Lung (tissue), 12 donors: ENCODE measurements around the gene SH3BP2. TPM values are rescaled to one million over a fixed set of nuclear protein-coding genes. Genes with fewer than 3 reads are reported as not detected.
A peak's percentile ranks its signal among the peaks of the same experiment; 100 is the strongest.

Experiments
- ATAC-seq: fragments of 200-7000 bp; cut with Tn5 transposase; one replicate; pipeline ENCODE4 v1.9.1; 2020; ENCODE audit warnings: moderate number of reproducible peaks; ENCODE audit not compliant: insufficient read depth, low FRiP score
- DNase-seq, 3 donors: peaks; one replicate each; pipeline ENCODE4 v3.0.0-alpha.2; 2013 to 2017
- H3K27ac ChIP-seq, 2 donors: one replicate each; pipeline ENCODE4 v1.5.1; 2013; ENCODE audit warnings: mild to moderate bottlenecking in 2 of 2, moderate library complexity in 2 of 2, control low read depth in 1 of 2, inconsistent platforms in 1 of 2, low read depth in 1 of 2, low read length in 1 of 2
- H3K27me3 ChIP-seq, 3 donors: one replicate each; pipeline ENCODE4 v1.5.1; 2013; ENCODE audit warnings: low read length in 2 of 3; ENCODE audit not compliant: control insufficient read depth in 3 of 3, insufficient read depth in 3 of 3
- H3K36me3 ChIP-seq, 4 donors: one replicate each; pipeline ENCODE4 v1.5.1; 2013; ENCODE audit warnings: low read length in 4 of 4, mild to moderate bottlenecking in 1 of 4, moderate library complexity in 1 of 4; ENCODE audit not compliant: control insufficient read depth in 4 of 4, insufficient read depth in 4 of 4
- H3K4me1 ChIP-seq, 5 donors: one replicate each; pipeline ENCODE4 v1.5.1; 2013; ENCODE audit warnings: low read length in 5 of 5, mild to moderate bottlenecking in 2 of 5, moderate library complexity in 1 of 5; ENCODE audit not compliant: control insufficient read depth in 5 of 5, insufficient read depth in 5 of 5
- H3K4me3 ChIP-seq: one replicate; pipeline ENCODE4 v1.5.1; 2013; ENCODE audit warnings: mild to moderate bottlenecking, control low read depth, moderate library complexity
- H3K9ac ChIP-seq, 2 donors: one replicate each; pipeline ENCODE4 v1.5.1; 2013; ENCODE audit warnings: low read length in 2 of 2, control low read depth in 1 of 2; ENCODE audit not compliant: insufficient read depth in 1 of 2
- H3K9me3 ChIP-seq, 4 donors: one replicate each; pipeline ENCODE4 v1.5.1; 2013; ENCODE audit warnings: low read length in 3 of 4, mild to moderate bottlenecking in 1 of 4, moderate library complexity in 1 of 4; ENCODE audit not compliant: control insufficient read depth in 4 of 4, insufficient read depth in 3 of 4
- WGBS, 2 donors: extraction: QIAGEN DNeasy Blood & Tissue Kit; methylation state at CpG; one replicate each; pipeline ENCODE4 v1.1.7; 2013; 5-methylcytosine and 5-hydroxymethylcytosine counted together
- polyA plus RNA-seq, 2 donors: library from polyadenylated mRNA; stranded (reverse); fragments of 200-250 nt; gene quantifications; one replicate each; pipeline ENCODE4 v1.2.1, GENCODE V29; 2013
- total RNA-seq, 2 donors: library from RNA; depleted of rRNA in 1 of 2; stranded (reverse); fragments of >200 nt in 1 of 2; gene quantifications; one replicate each; pipeline ENCODE4 v1.2.1, GENCODE V29; 2014 to 2021
- TF ChIP-seq, protein P1 (sequence below): IDR thresholded peaks from 2 replicates; pipeline ENCODE4 v1.5.1; 2012; ENCODE audit warnings: mild to moderate bottlenecking; ENCODE audit errors: control extremely low read depth, extremely low read depth
- donor health status: control.
- donor health status: control.
- donor health status: Bipolar disorder and iron deficiency.
- donor health status: healthy.
- donor health status: DM: yes; HTN: yes; CAD: no.

Gene SH3BP2
- total and polyA plus RNA-seq, 4 donors: 49.9 to 117 (median 79.8) TPM

DNA sequence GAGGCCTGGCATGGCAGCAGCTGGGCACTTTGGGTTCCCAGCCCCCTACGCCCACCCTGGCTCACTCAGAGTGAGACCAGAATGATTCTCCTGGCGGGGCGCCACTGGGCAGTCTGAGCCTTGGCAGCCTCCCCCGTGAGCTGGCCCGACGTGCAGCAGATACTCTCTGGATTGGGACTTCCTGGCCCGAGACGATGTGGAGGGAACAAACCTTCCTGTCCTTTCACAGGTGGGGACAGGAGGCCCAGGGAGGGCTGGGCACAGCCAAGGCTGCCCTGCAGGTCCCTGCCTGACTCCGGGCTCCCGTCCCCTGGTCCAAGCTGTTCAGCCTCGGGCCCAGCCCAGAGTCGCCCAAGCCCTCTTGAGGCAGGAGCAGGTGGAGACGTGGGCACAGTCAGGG is 32.9 kb downstream of the SH3BP2 start:
- DNase-seq: no peak
- Histone ChIP-seq H3K4me3 (no peak overlapping the region), H3K9ac (no peak overlapping the region), H3K27ac (no peak overlapping the region), H3K9me3 (no peaks in the 10 kb centered on the region), H3K36me3 (peaks cover 4 to 84% (median 14%) of the 10 kb centered on the region in 4 donors), H3K4me1 (peaks cover 0 to 2% (median 0%) of the 10 kb centered on the region in 5 donors), H3K27me3 (no peaks in the 10 kb centered on the region)
- WGBS, 2 donors: 85 to 97% methylated on average over 13 of the region's 13 CpGs
- TF ChIP-seq, protein P1, sequence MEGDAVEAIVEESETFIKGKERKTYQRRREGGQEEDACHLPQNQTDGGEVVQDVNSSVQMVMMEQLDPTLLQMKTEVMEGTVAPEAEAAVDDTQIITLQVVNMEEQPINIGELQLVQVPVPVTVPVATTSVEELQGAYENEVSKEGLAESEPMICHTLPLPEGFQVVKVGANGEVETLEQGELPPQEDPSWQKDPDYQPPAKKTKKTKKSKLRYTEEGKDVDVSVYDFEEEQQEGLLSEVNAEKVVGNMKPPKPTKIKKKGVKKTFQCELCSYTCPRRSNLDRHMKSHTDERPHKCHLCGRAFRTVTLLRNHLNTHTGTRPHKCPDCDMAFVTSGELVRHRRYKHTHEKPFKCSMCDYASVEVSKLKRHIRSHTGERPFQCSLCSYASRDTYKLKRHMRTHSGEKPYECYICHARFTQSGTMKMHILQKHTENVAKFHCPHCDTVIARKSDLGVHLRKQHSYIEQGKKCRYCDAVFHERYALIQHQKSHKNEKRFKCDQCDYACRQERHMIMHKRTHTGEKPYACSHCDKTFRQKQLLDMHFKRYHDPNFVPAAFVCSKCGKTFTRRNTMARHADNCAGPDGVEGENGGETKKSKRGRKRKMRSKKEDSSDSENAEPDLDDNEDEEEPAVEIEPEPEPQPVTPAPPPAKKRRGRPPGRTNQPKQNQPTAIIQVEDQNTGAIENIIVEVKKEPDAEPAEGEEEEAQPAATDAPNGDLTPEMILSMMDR: no peak
- no peak for ATAC-seq

DNA sequence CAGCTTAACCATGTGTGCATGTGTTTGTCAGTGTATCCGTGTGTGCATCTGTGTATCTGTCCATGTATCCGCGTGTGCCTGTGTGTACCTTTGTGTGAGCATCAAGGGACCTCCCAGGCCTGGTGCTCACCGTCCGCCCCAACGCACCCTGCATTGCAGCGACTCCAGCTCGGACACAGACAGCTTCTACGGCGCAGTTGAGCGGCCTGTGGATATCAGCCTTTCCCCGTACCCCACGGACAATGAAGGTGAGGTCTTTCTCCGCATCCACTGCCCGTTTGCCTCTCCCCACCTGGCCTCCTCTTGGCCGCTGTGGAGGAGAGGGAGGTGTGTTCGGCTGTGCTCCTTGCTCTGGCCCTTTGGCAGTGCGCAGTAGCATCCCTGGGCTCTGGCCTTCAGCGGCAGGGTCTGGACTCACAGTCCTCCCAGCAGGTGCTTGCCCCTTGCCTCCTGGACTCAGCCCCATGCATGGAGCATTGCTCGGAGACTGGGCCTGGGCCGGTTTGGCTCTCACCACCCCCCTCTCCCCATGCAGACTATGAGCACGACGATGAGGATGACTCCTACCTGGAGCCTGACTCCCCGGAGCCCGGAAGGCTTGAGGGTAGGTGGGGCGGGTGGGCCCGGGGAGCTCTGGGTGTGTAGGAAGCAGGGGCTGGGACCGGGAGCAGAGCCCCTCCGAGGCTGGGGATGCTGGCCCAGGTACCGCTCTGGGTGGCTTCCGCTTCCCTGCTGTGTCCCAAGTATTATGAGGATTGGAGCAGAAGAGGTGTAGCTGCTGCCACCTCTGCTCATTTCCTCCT is 34.4 kb downstream of the SH3BP2 start:
- H3K4me3 ChIP-seq: no peak overlapping the region
- H3K36me3 ChIP-seq: peaks cover 8 to 88% (median 20%) of the 10 kb centered on the region in 4 donors
- no peak overlapping the region for H3K27ac ChIP-seq
- DNase-seq: no peak
- H3K27me3 ChIP-seq: no peaks in the 10 kb centered on the region
- ATAC-seq: no peak
- TF ChIP-seq, protein P1: no peak
- peaks cover 0 to 2% (median 0%) of the 10 kb centered on the region in 5 donors for H3K4me1 ChIP-seq
- H3K9ac ChIP-seq: no peak overlapping the region
- H3K9me3 ChIP-seq: no peaks in the 10 kb centered on the region
- 92 to 95% methylated on average over 28 to 31 of the region's 31 CpGs for WGBS, 2 donors

DNA sequence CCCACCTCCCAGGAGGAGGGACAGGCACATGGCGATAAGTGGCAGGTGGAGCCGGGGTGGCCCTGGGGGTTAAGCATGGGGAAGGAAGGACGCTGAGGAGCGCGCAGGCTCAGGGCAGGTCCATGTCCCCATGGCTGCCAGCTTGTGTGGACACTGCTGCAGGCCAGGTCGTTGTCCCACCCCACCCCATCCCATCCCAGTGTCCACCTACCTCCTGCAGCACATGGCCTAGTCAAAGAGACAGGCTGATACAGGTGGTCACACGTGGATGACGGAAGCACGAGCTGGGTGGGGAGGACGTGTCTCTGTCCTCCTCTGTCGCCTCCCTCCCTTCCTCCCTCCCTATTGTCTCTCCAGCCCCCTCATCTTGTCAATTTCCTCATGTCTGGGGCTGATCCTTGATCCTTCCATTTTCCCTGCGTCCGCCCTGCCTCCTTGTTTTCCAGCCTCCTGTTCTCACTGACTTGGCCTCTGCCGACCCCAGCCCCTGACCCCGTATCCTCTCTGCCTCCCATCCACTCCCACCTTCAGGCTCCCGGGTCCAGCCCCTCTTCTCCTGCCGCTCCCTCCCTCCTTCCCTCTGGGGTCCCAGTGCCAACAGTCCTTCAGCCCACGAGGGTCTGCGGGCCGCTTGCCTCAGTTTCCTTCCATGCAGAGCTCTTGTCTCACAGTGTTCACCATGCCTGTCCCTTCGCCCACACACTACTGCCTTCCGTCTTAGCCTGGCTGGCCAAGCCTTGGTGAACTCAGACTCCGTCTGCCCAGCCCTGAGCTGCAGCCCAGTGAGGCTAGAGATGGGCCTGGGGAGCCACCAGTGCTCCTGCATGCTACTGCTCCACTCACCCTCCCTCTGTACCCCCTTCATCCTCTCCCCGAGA is 35.2 kb downstream of the SH3BP2 start:
- no peaks in the 10 kb centered on the region for H3K9me3 ChIP-seq
- peaks cover 0 to 2% (median 0%) of the 10 kb centered on the region in 5 donors for H3K4me1 ChIP-seq
- DNase-seq (peak in 1 of 3 donors; percentile 9), ATAC-seq (no peak)
- H3K4me3 ChIP-seq: no peak overlapping the region
- no peak overlapping the region for H3K9ac ChIP-seq
- TF ChIP-seq, protein P1: no peak
- H3K27me3 ChIP-seq: no peaks in the 10 kb centered on the region
- H3K27ac ChIP-seq: no peak overlapping the region
- WGBS, 2 donors: 88 to 94% methylated on average over 23 to 24 of the region's 24 CpGs
- H3K36me3 ChIP-seq: peaks cover 9 to 89% (median 23%) of the 10 kb centered on the region in 4 donors
